Astrocyte of the cerebellum (primary cell): ENCODE measurements around the gene MTX1.

Experiments
- DNase-seq: peaks from one replicate; pipeline ENCODE4 v3.0.0-alpha.2; 2011; ENCODE audit warnings: low read depth
- H3K4me3 ChIP-seq: 2 replicates; pipeline ENCODE4 v1.5.1; 2011; ENCODE audit warnings: mild to moderate bottlenecking, low read depth, low read length, moderate library complexity
- CTCF ChIP-seq: IDR thresholded peaks from 2 replicates; pipeline ENCODE4 v1.5.1; 2012; ENCODE audit warnings: low read length, low read depth, moderate library complexity, mild to moderate bottlenecking; ENCODE audit errors: missing control alignments
- in situ Hi-C: cut with HindIII; loops from 2 replicates; pipeline ENCODE4 v1.10.0; 2017; ENCODE audit warnings: low sequenced_read_pairs

Gene MTX1

GRCh38 chr1:155247667-155248553 is 39.4 kb downstream of the MTX1 start:
- in situ Hi-C loops: no loop called here
- H3K4me3 ChIP-seq: no peak overlapping the region
- DNase-seq: no peak
- TF ChIP-seq CTCF: no peak

DNA sequence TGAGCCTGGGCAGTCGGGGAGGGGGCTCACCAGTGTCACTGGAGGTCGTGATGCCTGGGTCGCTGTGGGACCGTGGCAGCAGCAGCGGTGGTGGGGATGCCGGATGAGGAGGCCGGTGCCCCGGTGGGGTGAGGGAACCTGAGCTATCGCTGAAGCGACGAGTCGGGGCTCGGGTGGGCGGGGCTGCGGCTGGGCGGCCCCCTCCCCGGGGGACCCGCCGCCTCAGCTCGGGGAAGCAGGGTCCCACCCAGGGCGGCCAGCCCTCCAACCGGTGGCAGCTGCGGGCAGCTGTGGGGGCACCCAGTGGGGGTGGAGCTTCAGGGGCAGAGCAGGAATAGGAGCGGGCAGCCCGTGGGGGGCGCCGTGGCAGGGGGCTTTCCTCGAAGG is 41.7 kb downstream of the MTX1 start:
- TF ChIP-seq CTCF: no peak
- H3K4me3 ChIP-seq: peak overlapping the region; percentile 18
- no peak for DNase-seq
- in situ Hi-C loops: no loop called here

DNA sequence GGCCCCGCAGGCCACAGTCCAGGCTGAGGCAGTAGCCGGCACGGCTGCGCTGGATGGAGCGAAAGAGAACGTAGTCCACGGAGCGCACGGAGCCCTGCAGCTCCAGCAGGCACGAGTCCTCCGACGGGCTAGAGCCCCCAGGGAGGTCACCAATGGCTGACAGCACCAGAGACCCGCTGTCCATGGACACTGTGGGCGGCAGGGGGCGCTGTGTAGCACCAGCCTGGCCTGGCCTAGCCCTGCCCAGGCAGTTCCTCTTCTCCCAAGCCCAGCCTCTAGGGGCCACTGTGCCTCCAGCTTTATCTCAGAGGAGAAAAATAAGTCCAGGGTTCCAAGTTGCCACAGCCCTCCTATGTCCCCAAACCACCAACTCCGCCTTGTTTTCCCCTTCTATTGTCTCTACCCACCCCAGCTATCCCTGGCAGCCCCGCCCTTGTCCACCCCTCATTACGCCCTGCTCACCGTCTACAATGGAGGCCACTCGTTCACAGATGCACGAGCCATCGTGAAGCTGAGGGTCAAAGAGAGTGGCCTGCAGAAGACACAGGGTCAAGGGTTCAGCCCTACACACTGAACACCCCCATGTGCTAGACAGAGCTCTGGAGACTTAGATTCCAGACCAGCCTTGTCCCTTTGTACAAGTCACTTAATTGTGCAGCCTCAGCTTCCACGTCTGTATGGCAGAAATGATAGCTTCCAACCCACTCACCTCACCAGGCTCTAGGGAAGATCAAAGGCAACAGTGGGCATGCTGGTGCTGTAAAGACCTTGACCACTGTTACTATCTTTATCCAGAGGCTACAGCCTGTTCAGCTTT is 42.3 kb downstream of the MTX1 start:
- H3K4me3 ChIP-seq: peak overlapping the region; percentile 18
- TF ChIP-seq CTCF: peak; percentile 100
- DNase-seq: peak; percentile 79
- in situ Hi-C loops: no loop called here

DNA sequence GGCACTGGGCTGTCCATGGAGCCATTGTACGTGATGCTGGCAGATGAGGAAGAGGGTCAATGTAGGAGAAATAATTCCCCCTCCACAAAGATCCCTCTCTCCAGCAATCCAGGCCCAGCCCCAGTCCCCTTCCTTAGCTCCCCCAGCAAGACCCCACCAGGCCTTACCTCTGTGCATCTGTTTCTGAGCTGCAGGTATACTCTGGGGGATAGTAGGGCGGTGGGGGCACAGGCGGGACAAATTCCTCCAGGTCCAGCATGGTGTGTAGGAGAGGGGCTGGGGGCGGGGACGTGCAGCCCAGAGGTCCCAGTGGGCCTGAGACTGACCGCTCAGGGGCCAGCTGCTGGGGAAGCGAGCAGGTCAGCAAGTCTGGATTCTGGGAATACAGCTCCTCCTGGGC is 43.1 kb downstream of the MTX1 start:
- in situ Hi-C loops: no loop called here
- no peak for DNase-seq
- H3K4me3 ChIP-seq: no peak overlapping the region
- TF ChIP-seq CTCF: no peak

GRCh38 chr1:155253208-155253607 is 44.7 kb downstream of the MTX1 start:
- no peak for TF ChIP-seq CTCF
- in situ Hi-C loops: no loop called here
- H3K4me3 ChIP-seq: peak overlapping the region; percentile 57
- no peak for DNase-seq

DNA sequence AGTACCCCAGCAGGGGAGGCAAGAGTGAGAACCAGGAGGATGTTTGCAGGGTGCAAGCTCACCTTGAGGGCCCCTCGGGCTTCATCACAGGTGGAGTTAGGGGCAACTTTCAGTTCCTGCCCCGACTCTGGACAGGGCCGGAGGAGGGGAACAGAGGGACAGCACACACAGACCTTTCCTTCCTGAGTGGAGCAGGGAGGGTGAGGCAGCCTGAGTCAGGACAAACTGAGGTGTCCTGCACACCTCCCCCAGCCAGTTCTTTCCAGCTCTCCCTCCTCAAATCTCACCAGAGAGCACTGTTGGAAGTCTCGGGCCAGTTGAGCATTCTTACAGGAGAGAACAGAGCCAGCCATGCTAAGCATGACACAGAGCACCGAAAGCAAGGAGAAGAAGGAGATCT is 45.3 kb downstream of the MTX1 start:
- no peak for TF ChIP-seq CTCF
- H3K4me3 ChIP-seq: peak overlapping the region; percentile 57
- DNase-seq: no peak
- in situ Hi-C loops: no loop called here
